Measurements from ENCODE around the gene LGI4.
"Not testable (repeated sequence)": the region's sequence is repeated elsewhere in the genome, so short reads cannot be mapped to it uniquely, and the experiment has no call there.

The LGI4 gene

DNA sequence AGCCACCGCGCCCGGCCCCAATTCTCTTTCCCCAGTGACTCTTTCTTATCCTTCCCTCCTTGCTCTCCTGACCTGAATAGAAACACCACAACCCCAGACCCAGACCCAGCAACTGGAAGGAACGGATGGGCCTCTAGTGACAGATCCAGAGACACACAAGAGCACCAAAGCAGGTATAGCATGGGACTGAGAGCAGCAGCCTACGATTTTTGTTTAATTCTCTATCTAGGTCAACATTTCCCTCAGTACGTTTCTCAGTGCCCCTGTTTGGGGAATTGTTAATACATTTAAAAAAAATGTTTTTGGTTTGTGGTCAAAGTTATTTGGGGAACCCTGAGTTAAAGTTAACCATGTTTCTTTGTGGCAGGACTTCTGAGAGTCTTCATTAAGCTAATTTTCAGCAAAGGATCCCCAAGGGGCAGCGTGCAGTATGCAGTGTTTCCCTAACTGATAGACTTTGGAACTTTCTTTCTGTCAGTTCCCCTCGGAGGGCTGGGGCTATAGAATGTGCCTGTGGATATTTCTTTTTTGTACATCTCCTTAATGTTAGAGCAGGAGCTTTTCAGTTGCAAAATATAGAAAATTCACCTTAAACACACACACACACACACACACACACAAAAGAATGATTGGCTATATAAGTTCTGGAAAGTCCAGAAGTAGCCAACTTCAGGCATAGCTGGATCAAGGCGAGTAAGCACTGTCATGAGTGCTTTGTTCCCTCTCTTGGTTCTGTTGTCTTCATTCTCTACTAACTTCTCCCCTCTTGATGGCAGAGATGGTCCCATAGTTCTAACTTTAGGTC, 26.0 kb upstream of the LGI4 start:
- no peak for DNase-seq

- no peak for DNase-seq
These were observed 24.7 kb upstream of the LGI4 start for GRCh38 chr19:35159606-35160005.

DNA sequence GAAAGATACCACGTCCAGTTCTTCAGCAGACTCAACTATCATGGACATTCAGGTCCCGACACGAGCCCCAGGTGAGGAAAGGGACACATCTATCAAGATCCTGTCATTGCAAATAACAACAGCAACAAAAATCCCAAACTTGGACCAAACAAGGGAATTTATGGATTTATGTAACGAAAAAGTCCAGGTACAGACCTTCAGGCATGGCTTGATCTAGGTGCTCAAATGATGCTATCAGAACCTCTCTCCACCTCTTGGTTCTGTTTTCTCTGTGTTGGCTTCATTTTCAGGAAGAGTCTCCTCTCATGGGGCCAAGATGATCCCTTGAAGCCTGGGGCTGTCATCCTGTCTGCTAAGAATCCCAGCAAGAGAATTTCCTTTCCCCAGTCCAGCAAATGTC, 22.6 kb upstream of the LGI4 start:
- DNase-seq = no peak

- no peak for DNase-seq
These were observed 21.8 kb upstream of the LGI4 start for GRCh38 chr19:35156673-35157014.

GRCh38 chr19:35155981-35156672, 21.3 kb upstream of the LGI4 start:
- DNase-seq = no peak

- DNase-seq = no peak
These were observed 20.6 kb upstream of the LGI4 start for GRCh38 chr19:35155441-35155840.

DNA sequence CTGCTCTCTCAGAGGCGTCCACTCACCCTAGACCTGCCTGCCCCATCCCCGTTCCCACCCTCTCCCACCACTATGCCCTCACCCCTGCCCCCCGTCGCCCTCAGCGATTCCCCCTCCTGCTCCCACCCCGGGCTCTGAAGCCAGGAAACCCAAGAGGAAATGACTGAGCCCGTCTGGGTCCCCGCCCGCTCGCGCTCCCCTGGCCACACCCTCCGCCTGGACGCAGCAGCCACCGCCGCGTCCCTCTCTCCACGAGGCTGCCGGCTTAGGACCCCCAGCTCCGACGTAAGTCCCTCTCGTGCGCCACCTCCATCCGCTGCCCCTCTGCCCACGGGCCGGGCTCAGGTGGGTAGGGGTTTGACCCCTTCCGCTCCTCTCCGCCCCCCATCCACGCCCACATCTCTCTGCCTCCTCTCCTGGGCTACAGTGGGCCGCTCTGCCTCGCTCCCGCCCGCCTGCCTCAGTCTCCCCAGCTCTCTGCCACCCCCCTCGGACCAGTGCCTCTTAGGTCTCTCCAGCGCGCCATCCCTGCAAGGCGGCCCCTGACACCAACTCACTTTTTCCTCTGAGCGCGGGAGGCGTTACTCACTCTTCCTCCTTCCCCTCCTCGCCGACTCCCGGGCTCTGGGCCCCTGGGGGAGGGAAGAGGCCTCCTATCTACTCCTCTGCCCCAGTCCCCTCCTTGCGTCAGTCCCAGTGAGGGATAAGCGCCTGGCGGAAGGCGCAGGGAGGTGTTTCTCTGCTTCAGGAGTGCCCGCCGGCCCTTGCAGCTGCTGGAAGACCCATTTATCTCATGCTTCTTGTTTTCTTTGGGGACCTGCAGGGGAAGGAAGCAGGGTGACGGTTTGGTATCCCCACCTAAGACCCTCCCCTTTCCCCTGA, 19.9 kb upstream of the LGI4 start, which contains the start of gene FXYD5:
FXYD5 (plus strand) TSS at position 211 of the 882 bp plus-strand sequence. CDS start 816 bp downstream, outside the sequence.
- no peak for DNase-seq

- no peak for DNase-seq
These were observed 19.1 kb upstream of the LGI4 start for GRCh38 chr19:35153701-35154524.

GRCh38 chr19:35153129-35153522, 18.3 kb upstream of the LGI4 start:
- not testable (repeated sequence) for DNase-seq

DNA sequence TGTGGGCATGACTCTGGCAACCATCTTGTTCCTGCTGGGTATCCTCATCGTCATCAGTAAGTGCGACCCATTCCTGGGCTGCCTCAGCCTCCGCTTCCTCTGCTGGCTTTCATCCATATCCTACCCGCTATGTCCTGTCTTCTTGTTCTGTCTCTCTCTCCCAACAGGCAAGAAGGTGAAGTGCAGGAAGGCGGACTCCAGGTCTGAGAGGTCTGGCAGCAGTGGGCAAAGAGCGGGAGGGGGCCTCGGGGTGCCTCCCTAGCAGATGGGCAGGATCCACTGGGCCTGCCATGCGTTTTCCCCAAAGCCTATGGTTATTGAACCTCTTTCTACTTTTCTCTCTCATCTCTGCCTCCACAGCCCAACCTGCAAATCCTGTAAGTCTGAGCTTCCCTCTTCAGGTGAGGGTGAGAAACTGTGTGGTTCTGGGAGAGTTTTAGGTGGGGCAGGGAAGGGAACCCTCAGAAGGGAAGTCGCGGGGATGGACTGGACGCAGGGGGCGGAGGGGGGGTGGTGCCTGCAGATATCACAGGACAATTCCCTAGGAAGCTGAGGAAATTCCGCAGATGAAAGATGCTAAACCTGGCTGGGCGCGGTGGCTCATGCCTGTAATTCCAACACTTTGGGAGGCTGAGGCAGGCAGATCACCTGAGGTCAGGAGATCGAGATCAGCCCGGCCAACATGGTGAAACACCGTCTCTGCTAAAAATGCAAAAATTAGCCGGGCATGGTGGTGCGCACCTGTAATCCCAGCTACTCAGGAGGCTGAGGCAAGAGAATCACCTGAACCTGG, 16.6 kb upstream of the LGI4 start:
- DNase-seq = no peak

DNA sequence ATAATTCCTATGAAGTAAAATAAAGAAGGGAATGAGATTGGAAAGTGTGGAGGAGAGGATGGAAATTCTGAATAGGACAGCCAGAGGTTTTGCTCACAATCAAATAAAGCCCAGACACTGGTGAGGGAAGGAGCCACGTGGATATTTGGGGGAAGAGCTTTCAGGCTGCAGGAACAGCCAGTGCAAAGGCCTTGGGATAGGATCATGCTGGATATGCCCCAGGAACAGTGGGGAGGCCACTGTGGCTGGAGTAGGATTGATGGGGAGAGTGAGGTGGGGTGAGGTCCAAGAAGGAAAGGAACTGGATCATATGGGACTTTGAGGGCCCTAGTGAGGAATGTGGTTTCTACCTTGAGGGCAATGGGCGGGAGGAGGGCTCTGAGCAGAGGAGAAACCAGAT, 15.6 kb upstream of the LGI4 start:
- DNase-seq = no peak

- DNase-seq = no peak
These were observed 14.6 kb upstream of the LGI4 start for GRCh38 chr19:35149463-35149862.

- DNase-seq = no peak
These were observed 12.0 kb upstream of the LGI4 start for GRCh38 chr19:35146746-35147459.

DNA sequence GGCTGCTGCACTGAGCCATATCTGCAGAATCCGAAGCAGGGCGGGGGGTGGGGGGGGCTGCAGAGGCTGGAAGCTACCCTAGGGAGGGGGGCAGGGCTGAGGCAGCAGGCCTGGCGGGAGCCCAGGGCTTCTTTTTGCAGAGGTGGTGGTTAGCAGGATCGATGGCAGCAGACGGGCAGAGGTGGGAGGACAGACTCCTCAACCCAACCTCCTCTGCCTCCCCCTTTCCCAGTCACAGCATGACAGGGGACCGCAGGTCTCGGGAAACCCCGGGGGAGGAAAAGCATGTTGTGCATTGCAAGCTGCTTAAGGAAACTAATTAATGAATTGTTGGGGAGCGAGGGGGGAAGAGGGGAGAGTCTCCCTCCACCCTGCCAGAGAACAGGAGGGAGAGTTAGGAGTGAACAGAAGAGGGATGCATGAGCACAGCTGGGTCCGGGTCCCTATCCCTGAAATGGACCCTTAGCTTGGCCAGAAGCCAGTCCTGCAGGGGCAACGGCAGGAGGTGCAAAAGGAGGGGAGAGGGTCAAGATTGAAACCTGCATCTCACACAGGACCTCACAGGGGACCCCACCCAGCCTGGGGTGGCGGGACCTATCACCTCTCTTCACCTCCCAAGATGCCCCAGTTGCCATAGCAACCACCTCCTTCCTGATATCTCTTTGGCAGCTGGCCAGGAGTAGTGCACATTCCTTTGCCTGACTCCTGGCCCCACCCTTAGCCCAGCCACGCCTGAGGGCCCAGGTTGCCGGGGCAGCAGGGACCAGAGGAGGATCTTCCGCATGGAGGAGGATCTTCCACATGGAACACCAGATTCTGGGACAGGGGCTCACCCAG, 10.0 kb upstream of the LGI4 start:
- no peak for DNase-seq

DNA sequence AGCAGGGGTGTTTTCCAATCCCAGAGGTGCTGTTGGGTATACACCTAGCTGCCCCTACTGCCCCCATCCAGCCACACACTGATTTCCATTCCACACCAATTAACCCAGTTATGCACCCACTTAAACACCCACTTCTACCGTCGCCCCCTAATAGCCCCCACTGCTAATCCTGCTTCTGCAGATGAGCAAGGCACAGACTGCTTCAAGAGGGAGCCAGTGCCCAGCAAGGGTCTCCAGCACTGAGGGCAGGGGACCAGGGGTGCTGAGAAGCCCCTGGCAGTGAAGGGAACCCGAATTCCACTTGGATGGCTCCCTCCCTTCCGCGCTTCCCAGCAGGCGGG, 9.4 kb upstream of the LGI4 start:
- no peak for DNase-seq

DNA sequence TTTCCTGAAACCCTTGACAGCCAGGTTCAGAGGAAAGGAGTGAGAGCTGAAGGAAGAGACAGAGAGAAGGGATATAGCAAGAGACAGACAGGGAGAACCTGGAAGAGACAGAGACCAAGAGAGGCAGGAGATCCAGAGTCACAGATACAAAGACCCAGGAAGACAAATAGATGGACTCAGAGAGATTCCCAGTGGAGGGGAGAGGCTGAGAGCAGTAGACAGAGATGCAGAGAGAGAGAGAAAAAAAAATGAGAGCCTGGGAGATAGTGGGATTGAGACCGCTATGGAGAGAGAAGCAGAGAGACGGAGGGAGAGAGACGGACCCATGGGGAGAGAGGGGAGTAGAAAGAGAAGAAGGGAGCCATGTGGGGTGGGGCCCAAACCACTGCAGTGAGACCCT, 9.0 kb upstream of the LGI4 start:
- DNase-seq = no peak

- no peak for DNase-seq
These were observed 8.4 kb upstream of the LGI4 start, which contains the start of gene FXYD7 for GRCh38 chr19:35143231-35143715. Gene FXYD7, plus strand, starts transcription at chr19:35143255. Its CDS starts 79 bp downstream, at chr19:35143334.

GRCh38 chr19:35142606-35143230, 7.9 kb upstream of the LGI4 start:
- DNase-seq = no peak

DNA sequence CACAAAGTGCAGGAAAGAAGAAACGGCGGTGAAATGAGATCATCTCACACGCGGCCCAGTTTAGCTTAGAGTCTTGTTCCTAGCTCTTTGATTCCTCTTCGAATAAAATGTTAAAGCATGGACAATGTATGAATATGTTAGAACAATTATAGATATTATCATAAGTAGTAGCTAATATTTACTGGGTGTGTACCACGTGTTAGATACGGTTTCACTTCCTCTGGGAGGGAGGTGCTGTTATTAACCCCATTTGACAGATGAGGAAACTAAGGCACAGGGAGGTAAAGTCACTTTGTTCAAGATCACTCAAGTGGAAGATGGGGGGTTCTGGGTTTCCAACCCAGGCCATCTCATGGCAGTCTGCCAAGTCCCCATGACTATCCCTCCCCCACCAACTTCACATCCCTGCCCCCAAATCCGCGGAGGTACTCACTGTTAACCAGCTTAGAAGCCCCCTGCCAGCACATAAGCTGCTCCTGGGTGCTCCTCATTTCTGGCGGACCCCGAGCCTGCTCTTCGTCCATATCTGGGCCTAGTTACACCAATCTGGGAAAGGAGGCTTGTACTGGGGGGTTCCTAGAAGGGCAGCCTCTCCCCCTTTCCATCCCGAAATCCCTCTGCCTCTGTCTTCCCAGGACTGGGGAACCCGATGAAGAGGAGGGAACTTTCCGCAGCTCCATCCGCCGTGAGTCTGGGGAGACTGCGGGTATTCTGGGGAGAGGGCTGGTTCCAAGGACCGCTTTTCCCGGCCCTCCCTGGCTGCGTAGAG, 7.2 kb upstream of the LGI4 start:
- DNase-seq = no peak
